GM23248 (cell line): ENCODE data around the gene METTL27.
"Not testable (repeated sequence)": the region's sequence is repeated elsewhere in the genome, so short reads cannot be mapped to it uniquely, and the experiment has no call there.

ENCODE experiments used
- EZH2 ChIP-seq: fragments of 200-600 bp; sonication (generic); IDR thresholded peaks from 2 replicates; pipeline ENCODE4 v1.6.1; 2018; ENCODE audit warnings: antibody characterized with exemption, mild to moderate bottlenecking; ENCODE audit not compliant: insufficient read depth, poor library complexity, severe bottlenecking
- EZH2phosphoT487 ChIP-seq: fragments of 200-600 bp; sonication (generic); IDR thresholded peaks from 2 replicates; pipeline ENCODE4 v1.6.1; 2018; ENCODE audit warnings: antibody characterized with exemption, moderate library complexity, mild to moderate bottlenecking, low read depth; ENCODE audit not compliant: insufficient read depth

GRCh38 chr7:73845701-73846195 is 3.4 kb upstream of the METTL27 start:
- not testable (repeated sequence) for TF ChIP-seq EZH2, EZH2phosphoT487
